Uterus (tissue), 4 donors: ENCODE measurements around the gene ARHGAP42. TPM values are rescaled to one million over a fixed set of nuclear protein-coding genes. Genes with fewer than 3 reads are reported as not detected.

ENCODE experiments used
- DNase-seq, 2 donors: peaks; one replicate each; pipeline ENCODE4 v3.0.0-alpha.2; 2019 to 2020
- H3K27ac ChIP-seq, 2 donors: fragments of 200-600 bp; sonication (generic); 1 replicate in 1 of 2; 2 replicates in 1 of 2; pipeline ENCODE4 v1.5.1; 2016 to 2018
- H3K27me3 ChIP-seq, 2 donors: fragments of 200-600 bp; sonication (generic); one replicate each; pipeline ENCODE4 v1.5.1; 2018 to 2019; ENCODE audit warnings: control low read depth in 1 of 2
- H3K36me3 ChIP-seq, 2 donors: fragments of 200-600 bp; sonication (generic); one replicate each; pipeline ENCODE4 v1.5.1; 2019; ENCODE audit warnings: control low read depth in 1 of 2
- H3K4me1 ChIP-seq, 2 donors: fragments of 200-600 bp; sonication (generic); one replicate each; pipeline ENCODE4 v1.5.1; 2018 to 2019; ENCODE audit warnings: control low read depth in 1 of 2
- H3K4me3 ChIP-seq, 2 donors: fragments of 200-600 bp; sonication (generic); 1 replicate in 1 of 2; 2 replicates in 1 of 2; pipeline ENCODE4 v1.5.1; 2018 to 2019; ENCODE audit warnings: mild to moderate bottlenecking in 1 of 2
- H3K9me3 ChIP-seq, 2 donors: fragments of 200-600 bp; sonication (generic); one replicate each; pipeline ENCODE4 v1.5.1; 2019; ENCODE audit warnings: control low read depth in 1 of 2
- POLR2A ChIP-seq, 2 donors: fragments of 450-650 bp; IDR thresholded peaks; one replicate each; pipeline ENCODE4 v1.6.1; 2016; ENCODE audit warnings: antibody characterized with exemption in 2 of 2, mild to moderate bottlenecking in 1 of 2, moderate library complexity in 1 of 2
- intact Hi-C: fragments of 100-400 bp; cut with DNase I; formaldehyde crosslinking; loops from one replicate; pipeline ENCODE4 v1.15.1; 2023; ENCODE audit warnings: low total_unique reads
- total RNA-seq, 4 donors: library from RNA; depleted of rRNA in 3 of 4; stranded (reverse); fragments of >200 nt in 3 of 4; gene quantifications; one replicate each; pipeline versions ENCODE4 v1.1.0 to v1.2.4, GENCODE V29; 2014 to 2023
- TF ChIP-seq, protein P1 (sequence below), 4 experiments: fragments of 200-600 bp in 2 of 4; fragments of 450-650 bp in 2 of 4; sonication (generic) in 2 of 4; IDR thresholded peaks; one replicate each; pipeline ENCODE4 v1.5.1; 2016 to 2019; ENCODE audit warnings: antibody characterized with exemption in 4 of 4, mild to moderate bottlenecking in 2 of 4, moderate library complexity in 1 of 4
- donor health status: DM: yes; HTN: yes; CAD: no.

ARHGAP42 gene
- total RNA-seq, 4 donors from 2014 or later: 10.2 to 51.6 (median 21.1) TPM

DNA sequence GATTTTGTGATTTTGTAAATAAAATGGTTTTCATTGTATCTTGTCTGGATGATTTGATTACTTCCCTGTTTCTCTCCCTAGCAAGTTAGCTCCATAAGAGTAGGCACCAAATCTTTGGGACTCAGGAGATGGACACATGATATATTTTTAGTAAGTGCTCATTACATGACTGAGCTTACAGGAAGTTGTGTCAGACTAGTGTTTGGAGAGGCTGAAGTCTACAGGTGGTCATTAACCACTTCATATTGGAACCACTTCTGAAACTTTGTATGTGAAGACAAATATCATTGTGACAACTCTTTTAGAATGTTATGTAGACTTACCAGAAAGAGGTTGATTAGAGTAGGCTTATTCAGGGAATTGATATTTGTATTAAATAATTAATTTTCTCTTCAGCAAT lies 19.1 kb downstream of the ARHGAP42 start:
- no peaks in the 10 kb centered on the region for H3K27me3 ChIP-seq
- no peak overlapping the region for H3K4me3 ChIP-seq
- TF ChIP-seq POLR2A (IDR thresholded peaks at IDR 0.05): no peak
- TF ChIP-seq, protein P1, sequence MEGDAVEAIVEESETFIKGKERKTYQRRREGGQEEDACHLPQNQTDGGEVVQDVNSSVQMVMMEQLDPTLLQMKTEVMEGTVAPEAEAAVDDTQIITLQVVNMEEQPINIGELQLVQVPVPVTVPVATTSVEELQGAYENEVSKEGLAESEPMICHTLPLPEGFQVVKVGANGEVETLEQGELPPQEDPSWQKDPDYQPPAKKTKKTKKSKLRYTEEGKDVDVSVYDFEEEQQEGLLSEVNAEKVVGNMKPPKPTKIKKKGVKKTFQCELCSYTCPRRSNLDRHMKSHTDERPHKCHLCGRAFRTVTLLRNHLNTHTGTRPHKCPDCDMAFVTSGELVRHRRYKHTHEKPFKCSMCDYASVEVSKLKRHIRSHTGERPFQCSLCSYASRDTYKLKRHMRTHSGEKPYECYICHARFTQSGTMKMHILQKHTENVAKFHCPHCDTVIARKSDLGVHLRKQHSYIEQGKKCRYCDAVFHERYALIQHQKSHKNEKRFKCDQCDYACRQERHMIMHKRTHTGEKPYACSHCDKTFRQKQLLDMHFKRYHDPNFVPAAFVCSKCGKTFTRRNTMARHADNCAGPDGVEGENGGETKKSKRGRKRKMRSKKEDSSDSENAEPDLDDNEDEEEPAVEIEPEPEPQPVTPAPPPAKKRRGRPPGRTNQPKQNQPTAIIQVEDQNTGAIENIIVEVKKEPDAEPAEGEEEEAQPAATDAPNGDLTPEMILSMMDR (IDR thresholded peaks at IDR 0.05): no peak
- no peaks in the 10 kb centered on the region for H3K4me1 ChIP-seq
- no peaks in the 10 kb centered on the region for H3K36me3 ChIP-seq
- no peak for DNase-seq
- intact Hi-C loops: no loop called here
- no peak overlapping the region for H3K27ac ChIP-seq
- H3K9me3 ChIP-seq: no peaks in the 10 kb centered on the region

DNA sequence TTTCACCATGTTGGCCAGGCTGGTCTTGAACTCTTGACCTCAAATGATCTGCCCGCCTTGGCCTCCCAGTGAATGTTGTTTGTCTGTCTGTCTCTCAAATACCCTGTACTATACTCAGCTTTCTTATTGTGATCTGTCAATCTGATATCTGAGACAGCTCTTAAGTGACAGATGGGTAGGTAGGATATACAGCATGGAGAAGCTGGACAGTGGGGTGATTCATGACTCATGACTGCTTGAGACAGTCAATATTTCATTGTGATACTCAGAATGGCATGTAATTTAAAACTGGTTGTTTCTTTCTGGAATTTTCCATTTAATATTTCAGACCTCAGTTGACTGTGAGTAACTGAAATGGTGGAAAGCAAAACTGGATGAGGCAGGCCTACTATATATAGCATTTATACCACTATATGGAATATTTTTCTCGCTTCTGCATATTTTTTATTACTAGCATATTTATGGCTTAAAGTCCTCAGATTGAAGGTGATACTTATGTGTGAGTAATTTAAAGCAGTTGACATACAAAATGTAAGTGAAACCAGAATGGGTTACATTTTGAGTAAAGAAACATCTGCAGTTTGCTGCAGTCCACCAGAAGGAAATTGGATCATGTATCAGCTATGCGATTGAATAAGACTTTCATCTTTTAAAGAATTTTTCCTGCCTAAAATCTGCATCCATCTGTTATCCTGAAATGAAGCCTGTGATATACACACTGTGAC lies 22.3 kb downstream of the ARHGAP42 start:
- TF ChIP-seq POLR2A (IDR thresholded peaks at IDR 0.05): no peak
- TF ChIP-seq, protein P1 (IDR thresholded peaks at IDR 0.05): no peak
- intact Hi-C loops: no loop called here
- Histone ChIP-seq H3K4me1 (no peaks in the 10 kb centered on the region), H3K27me3 (no peaks in the 10 kb centered on the region), H3K36me3 (no peaks in the 10 kb centered on the region), H3K27ac (peak overlapping the region in 1 of 2 donors; percentile 29), H3K9me3 (no peaks in the 10 kb centered on the region), H3K4me3 (no peak overlapping the region)
- DNase-seq: no peak

DNA sequence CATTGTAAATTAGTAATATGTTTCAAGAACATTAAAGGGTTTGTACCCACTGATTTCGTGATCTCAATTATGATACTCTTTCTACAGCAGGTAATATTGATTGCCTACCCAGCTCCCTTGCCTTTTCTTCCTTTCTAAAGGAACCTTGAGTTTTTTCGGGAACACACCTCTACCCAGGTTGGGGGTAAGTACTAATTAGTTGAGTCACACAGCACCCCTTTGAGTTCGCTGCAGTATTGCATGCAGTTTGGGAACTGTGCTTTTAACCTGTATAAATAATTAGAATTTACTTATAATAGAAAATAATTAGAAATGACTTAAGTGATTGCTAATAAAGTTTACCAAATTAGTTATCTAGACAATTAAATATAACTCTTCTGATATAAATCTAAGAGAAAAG lies 24.9 kb downstream of the ARHGAP42 start:
- TF ChIP-seq POLR2A (IDR thresholded peaks at IDR 0.05): no peak
- TF ChIP-seq, protein P1 (IDR thresholded peaks at IDR 0.05): no peak
- intact Hi-C loops: no loop called here
- no peaks in the 10 kb centered on the region for H3K27me3 ChIP-seq
- DNase-seq: no peak
- no peak overlapping the region for H3K4me3 ChIP-seq
- H3K27ac ChIP-seq: no peak overlapping the region
- no peaks in the 10 kb centered on the region for H3K4me1 ChIP-seq
- no peaks in the 10 kb centered on the region for H3K36me3 ChIP-seq
- no peaks in the 10 kb centered on the region for H3K9me3 ChIP-seq

DNA sequence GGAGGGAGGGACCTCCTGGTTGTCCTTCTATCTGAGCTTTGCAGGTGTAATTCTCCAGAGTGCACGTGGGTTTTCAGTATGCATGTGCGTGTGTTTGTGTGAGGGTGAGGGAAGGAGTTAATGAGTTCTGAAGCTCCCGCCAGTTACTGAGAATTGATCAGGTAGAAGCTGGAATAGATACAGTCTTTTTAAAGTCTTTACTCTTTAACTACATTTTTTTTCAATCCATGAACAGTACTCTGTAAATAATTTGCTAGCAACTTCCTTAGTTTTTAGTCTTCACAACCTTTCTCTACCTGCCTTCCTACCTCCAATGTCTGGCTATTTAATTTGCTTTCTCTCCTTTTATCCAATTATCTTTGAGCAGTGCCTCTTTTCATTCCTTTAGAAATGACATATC lies 25.5 kb downstream of the ARHGAP42 start:
- no peak for DNase-seq
- no peak overlapping the region for H3K27ac ChIP-seq
- H3K27me3 ChIP-seq: no peaks in the 10 kb centered on the region
- intact Hi-C loops: no loop called here
- H3K4me3 ChIP-seq: no peak overlapping the region
- H3K4me1 ChIP-seq: no peaks in the 10 kb centered on the region
- no peak for TF ChIP-seq POLR2A (IDR thresholded peaks at IDR 0.05)
- TF ChIP-seq, protein P1 (IDR thresholded peaks at IDR 0.05): no peak
- no peaks in the 10 kb centered on the region for H3K9me3 ChIP-seq
- H3K36me3 ChIP-seq: no peaks in the 10 kb centered on the region

DNA sequence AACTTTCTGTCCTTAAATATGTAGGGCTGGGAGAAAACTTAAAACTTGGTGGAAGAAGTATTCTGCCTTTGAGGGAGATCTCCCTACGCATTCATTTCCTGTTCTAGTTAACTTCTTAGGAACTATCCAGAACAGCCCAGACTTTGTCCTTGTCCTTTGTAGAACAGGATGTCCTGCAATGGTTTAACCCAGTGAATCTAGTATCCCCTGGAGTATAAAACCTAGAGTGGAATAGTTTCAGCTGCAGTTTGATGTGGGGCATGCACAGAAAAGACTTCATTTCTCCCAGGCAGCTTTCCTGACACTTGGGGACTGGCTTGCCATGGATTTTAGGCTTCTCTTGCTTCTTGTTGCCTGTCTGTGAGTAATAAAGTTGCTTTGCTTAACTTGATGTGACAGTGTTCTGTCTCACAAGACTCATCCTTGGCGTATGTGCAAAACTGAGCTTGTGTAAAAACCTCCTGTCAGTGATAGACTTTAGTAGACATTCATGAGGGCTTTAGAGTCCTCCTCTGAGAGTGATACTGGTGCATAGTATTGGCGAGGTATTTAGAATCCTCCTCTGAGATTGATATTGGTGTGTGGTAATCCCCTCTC lies 28.2 kb downstream of the ARHGAP42 start:
- H3K36me3 ChIP-seq: no peaks in the 10 kb centered on the region
- H3K4me1 ChIP-seq: peaks cover 0 to 9% of the 10 kb centered on the region in 2 donors
- DNase-seq: no peak
- H3K27ac ChIP-seq: peak overlapping the region; percentile 9 to 55
- intact Hi-C loops: no loop called here
- no peak overlapping the region for H3K4me3 ChIP-seq
- no peaks in the 10 kb centered on the region for H3K27me3 ChIP-seq
- TF ChIP-seq, protein P1 (IDR thresholded peaks at IDR 0.05): no peak
- no peak for TF ChIP-seq POLR2A (IDR thresholded peaks at IDR 0.05)
- H3K9me3 ChIP-seq: no peaks in the 10 kb centered on the region
